ENCODE measurements around the gene DOCK4. TPM values are rescaled to one million over a fixed set of nuclear protein-coding genes. Genes with fewer than 3 reads are reported as not detected.

The DOCK4 gene
- total and polyA plus RNA-seq, 2 of the 8 experiments (the other 6 are each of a cell fraction or from before 2014, with no cell fraction given) = 5.1 to 23.6 TPM

- H3K36me3 ChIP-seq (ENCODE audit: control insufficient read depth in 2 of 4, insufficient read depth in 4 of 4, low read length in 3 of 4) = no peaks in the 10 kb centered on the region
- FAIRE-seq (no peak), DNase-seq (ENCODE audit: low read depth in 1 of 2, low spot score in 2 of 2) (no peak)
- no peak overlapping the region for H3K23ac ChIP-seq (ENCODE audit: insufficient read length)
- no peak overlapping the region for H4K91ac ChIP-seq (replicated peaks; ENCODE audit: insufficient read length, low read length)
- no peaks in the 10 kb centered on the region for H3K23me2 ChIP-seq (ENCODE audit: low read depth, low read length)
- H3K27ac ChIP-seq (ENCODE audit: low read depth, low read length) = no peak overlapping the region
- no peak overlapping the region for H3K18ac ChIP-seq (ENCODE audit: extremely low read depth, low read length)
- 83% methylated on average over 1 of the region's 1 CpG; no CpG with 5 or more reads in 1 of the 2 experiments for WGBS, 2 experiments (ENCODE audit: extremely low coverage in 1 of 2, insufficient coverage in 1 of 2, insufficient read length in 1 of 2, insufficient replicate concordance in 2 of 2, low coverage in 1 of 2, low lambda C conversion rate in 2 of 2, missing lambda C conversion rate in 1 of 2)
- no peak overlapping the region for H2AK5ac ChIP-seq (ENCODE audit: low read depth, low read length)
- no peaks in the 10 kb centered on the region for H3K9me3 ChIP-seq (ENCODE audit: insufficient read depth in 2 of 2, low read depth in 1 of 2, low read length in 1 of 2)
- H2BK12ac ChIP-seq (ENCODE audit: low read depth, low read length) = no peak overlapping the region
- H3K79me2 ChIP-seq (ENCODE audit: control insufficient read depth in 1 of 2, insufficient read depth in 2 of 2, low read length in 2 of 2) = no peaks in the 10 kb centered on the region
- no peaks in the 10 kb centered on the region for H3K79me1 ChIP-seq (ENCODE audit: low read depth, low read length)
- ChIA-PET CTCF (ENCODE audit: partially characterized antibody) (interaction anchor here (0.9 to 2.2 kb wide), 4 partner anchors 33 to 174 kb away, joined by 3 to 7 read pairs (median 4); no protein-coding TSS in a partner anchor), POLR2A (ENCODE audit: partially characterized antibody) (no interaction called here)
- no peak overlapping the region for H4K5ac ChIP-seq (ENCODE audit: insufficient read length, low read depth, low read length)
- no peak overlapping the region for H3K4me2 ChIP-seq (ENCODE audit: insufficient read depth in 1 of 2, low read depth in 2 of 2, low read length in 2 of 2)
- H3K9ac ChIP-seq (replicated peaks in 1 of 4; ENCODE audit: extremely low read depth in 1 of 4, low read depth in 3 of 4, low read length in 3 of 4) = no peak overlapping the region
- H3K27me3 ChIP-seq (replicated peaks in 1 of 4; ENCODE audit: control insufficient read depth in 3 of 4, extremely low read depth in 1 of 4, insufficient read depth in 3 of 4, low read length in 3 of 4) = no peaks in the 10 kb centered on the region
- H3K4me3 ChIP-seq (ENCODE audit: extremely low read depth in 1 of 4, insufficient read depth in 2 of 4, low read depth in 3 of 4, low read length in 4 of 4) = no peak overlapping the region
- H2BK15ac ChIP-seq (ENCODE audit: low read length) = no peak overlapping the region
- H3K4me1 ChIP-seq (replicated peaks in 1 of 4; ENCODE audit: control insufficient read depth in 3 of 4, insufficient read depth in 4 of 4, low read length in 3 of 4) = no peaks in the 10 kb centered on the region
- H2AFZ ChIP-seq (ENCODE audit: low read length) = no peak overlapping the region
- no peak overlapping the region for H2BK120ac ChIP-seq (replicated peaks; ENCODE audit: low read depth, low read length)
- H3K56ac ChIP-seq (replicated peaks; ENCODE audit: insufficient read length, low read depth, low read length) = no peak overlapping the region
- no peak overlapping the region for H3K14ac ChIP-seq (ENCODE audit: insufficient read length)
- H4K8ac ChIP-seq (ENCODE audit: extremely low read depth, insufficient read depth, low read length) = no peak overlapping the region
- H3K4ac ChIP-seq (replicated peaks; ENCODE audit: insufficient read length, low read depth, low read length) = no peak overlapping the region
- no peak overlapping the region for H2BK20ac ChIP-seq (ENCODE audit: low read length)
- no peaks in the 10 kb centered on the region for H4K20me1 ChIP-seq (replicated peaks in 1 of 2; ENCODE audit: control insufficient read depth in 1 of 2, insufficient read depth in 2 of 2, low read length in 2 of 2)
- H2BK5ac ChIP-seq (ENCODE audit: low read depth, low read length) = no peak overlapping the region
- no peak for TF ChIP-seq RFX5 (IDR thresholded peaks at IDR 0.05; ENCODE audit: borderline replicate concordance, low read depth, low read length)
These were observed 508.4 kb downstream of the DOCK4 start for GRCh38 chr7:111697771-111698170.

Data from H1 (cell line).